Right ventricle myocardium superior (tissue), 1 donor: Measurements from ENCODE around the gene SLC6A7. TPM values are rescaled to one million over a fixed set of nuclear protein-coding genes. Genes with fewer than 3 reads are reported as not detected.

Experiments used
- ATAC-seq: fragments of 200-7000 bp; cut with Tn5 transposase; one replicate; pipeline ENCODE4 v1.9.1; 2020; ENCODE audit warnings: mild to moderate bottlenecking; ENCODE audit not compliant: poor library complexity
- DNase-seq: peaks from one replicate; pipeline ENCODE4 v3.0.0-alpha.2; 2020
- intact Hi-C: fragments of 100-400 bp; cut with DNase I; formaldehyde crosslinking; loops from one replicate; pipeline ENCODE4 v1.11.2; 2022
- total RNA-seq: library from RNA; stranded (reverse); fragmentation: NEBNext Ultra II Directional; extraction: Animal tissue kit (Norgen Biotek cat#: 25700); gene quantifications from one replicate; pipeline ENCODE4 v1.2.1, GENCODE V29; 2021
- donor health status: DM: no; HTN: yes; CAD: no; lungs with severe emphysema.

Gene SLC6A7
- total RNA-seq, 1 donor from 2014 or later, result not detected

DNA sequence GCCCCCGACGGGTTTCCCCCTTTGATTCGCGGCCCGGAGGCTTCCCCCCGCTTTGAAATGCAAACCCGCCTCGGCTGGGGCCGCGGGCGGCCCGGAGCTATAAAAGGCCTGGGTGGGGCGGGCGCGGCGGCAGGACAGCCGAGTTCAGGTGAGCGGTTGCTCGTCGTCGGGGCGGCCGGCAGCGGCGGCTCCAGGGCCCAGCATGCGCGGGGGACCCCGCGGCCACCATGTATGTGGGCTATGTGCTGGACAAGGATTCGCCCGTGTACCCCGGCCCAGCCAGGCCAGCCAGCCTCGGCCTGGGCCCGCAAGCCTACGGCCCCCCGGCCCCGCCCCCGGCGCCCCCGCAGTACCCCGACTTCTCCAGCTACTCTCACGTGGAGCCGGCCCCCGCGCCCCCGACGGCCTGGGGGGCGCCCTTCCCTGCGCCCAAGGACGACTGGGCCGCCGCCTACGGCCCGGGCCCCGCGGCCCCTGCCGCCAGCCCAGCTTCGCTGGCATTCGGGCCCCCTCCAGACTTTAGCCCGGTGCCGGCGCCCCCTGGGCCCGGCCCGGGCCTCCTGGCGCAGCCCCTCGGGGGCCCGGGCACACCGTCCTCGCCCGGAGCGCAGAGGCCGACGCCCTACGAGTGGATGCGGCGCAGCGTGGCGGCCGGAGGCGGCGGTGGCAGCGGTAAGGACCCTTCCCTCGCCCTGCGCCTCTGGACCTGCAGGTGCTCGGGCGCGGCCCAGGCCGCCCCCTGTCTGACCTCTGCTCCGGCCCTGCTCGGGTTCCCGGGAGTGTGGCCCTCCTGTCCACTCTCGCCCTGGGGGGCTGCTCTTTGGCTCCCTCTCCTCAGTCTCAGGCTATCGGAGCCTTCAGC, 23.0 kb upstream of the SLC6A7 start, which contains the start of gene CDX1:
Gene CDX1, plus strand, starts transcription at position 129 of the 862 bp plus-strand sequence. Its CDS starts 99 bp downstream, at position 228.
- no peak for DNase-seq
- intact Hi-C loops, result loop anchor here (10.0 kb wide), 1 partner anchor 268 kb away; no protein-coding TSS in a partner anchor

DNA sequence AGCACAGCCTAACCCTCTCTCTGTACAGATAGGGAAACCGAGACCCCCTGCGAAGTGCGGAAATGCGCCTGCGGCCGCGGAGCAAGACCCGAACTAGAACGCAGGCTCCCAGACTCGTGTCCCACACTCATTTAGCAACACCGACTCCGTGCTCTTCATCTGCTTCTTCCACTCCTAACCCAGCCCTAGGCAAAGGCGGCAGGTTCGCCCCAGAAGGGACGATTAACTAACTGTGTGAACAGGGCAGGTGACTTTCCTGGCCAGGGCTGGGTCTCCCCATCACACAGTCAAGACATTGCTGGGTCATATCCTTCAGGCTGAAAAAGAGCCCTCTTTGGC, 22.4 kb upstream of the SLC6A7 start:
- ATAC-seq (no peak), DNase-seq (no peak)
- intact Hi-C loops, result loop anchor here (10.0 kb wide), 1 partner anchor 267 kb away; no protein-coding TSS in a partner anchor

More for the DNA sequence above, 23.0 kb upstream of the SLC6A7 start, which contains the start of gene CDX1:
- no peak for ATAC-seq

DNA sequence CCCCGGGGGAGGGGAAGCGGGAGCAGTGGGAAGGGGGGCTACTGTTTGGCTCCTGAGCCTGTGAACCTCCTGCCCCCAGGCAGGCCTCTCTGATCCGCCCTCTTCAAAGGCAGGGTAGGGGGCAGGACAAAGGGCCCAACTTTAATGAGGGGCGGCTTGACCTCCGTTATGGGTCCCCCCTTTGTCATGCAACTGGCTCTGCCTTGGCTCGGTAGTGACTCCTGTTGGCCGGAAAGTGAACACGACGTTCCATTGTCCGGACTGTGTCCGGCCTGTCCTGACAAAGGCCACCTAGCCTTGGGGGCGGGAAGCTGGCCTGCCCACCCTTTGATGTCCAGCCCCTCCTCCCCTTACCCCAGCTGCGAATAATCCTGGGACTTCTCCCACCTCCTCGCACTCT, 22.0 kb upstream of the SLC6A7 start:
- intact Hi-C loops, result loop anchor here (10.0 kb wide), 1 partner anchor 267 kb away; no protein-coding TSS in a partner anchor
- DNase-seq, result no peak

DNA sequence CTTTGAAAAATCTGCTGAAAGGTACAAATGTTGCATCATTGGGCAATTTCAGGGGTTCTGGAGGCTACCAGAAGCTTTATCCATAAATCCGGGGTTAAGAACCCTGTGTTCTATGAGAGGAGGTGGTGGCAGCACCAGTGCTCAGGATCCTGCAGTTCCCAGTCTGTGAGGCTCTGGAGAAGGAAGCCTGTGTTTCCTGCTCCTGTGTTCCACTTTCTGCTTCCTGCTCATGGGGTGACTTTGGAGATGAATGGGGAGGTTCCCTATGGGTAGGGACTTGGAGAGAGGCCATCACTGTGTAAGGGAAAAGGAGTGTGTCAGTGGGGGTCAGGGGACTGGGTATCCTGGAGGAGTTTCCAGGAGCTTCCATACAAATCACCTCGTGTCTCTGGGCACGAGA, 21.0 kb upstream of the SLC6A7 start:
- ATAC-seq, result no peak
- intact Hi-C loops, result loop anchor here (10.0 kb wide), 1 partner anchor 266 kb away; no protein-coding TSS in a partner anchor
- DNase-seq, result no peak

More for the DNA sequence above, 22.0 kb upstream of the SLC6A7 start:
- ATAC-seq, result no peak

DNA sequence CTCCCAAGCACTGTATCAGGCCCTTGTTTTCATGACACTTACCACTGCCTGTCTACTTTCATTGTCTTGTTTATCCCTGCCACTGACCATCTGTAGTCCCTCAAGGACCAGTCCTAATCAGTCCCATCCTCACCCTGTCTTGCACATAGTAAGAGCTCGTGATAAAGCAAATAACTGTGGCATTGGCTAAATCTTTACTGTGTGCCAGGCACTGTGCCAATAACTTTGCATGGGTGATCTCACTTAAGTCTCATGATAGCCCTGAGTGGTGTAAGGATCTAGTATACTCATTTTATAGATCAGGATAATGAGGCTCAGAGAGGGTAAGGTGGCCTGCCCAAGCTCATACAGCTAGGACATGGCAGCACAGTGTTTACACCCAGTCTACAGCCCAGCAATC, 17.7 kb upstream of the SLC6A7 start:
- ATAC-seq, result no peak
- DNase-seq, result no peak
- intact Hi-C loops, result no loop called here

DNA sequence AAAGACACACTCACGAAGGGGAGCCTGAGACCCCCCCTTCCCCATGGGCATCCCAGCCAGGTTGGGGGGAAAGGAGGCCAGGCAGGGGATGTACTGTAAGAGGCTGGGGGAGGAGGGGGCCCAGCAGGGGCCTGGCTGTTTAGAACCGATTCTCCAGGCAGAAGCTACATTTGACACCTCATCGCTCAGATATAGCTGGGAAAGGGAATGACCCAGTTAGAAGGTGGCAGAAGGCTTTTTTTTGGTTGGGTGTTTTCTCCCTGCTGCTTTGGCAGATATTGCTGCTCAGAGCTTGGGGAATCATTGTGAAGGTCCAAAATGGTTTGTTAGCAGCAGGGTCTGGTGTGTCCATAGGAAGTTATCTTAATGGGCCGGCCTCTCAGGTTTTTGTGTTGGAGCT, 17.3 kb upstream of the SLC6A7 start:
- ATAC-seq (no peak), DNase-seq (no peak)
- intact Hi-C loops, result no loop called here

DNA sequence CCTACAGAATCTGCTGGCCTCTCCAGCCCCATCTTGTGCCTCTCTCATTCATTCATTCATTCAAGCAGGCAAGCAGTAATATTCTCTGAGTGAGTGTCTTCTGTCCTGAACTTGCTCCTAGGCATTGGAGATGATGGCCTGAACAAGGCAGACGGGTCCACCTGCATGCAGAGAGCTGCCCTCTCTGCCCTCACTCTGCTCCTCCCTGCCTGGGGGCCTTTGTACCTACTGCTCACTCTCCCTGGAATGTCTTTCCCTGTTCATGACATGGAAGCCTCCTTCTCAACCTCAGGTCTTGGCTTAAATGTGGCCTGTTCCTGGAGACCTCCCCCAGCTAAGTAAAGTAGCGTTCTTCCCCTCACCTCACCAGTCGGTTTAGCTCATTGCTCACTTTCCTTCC, 16.7 kb upstream of the SLC6A7 start:
- ATAC-seq (no peak), DNase-seq (no peak)
- intact Hi-C loops, result no loop called here

DNA sequence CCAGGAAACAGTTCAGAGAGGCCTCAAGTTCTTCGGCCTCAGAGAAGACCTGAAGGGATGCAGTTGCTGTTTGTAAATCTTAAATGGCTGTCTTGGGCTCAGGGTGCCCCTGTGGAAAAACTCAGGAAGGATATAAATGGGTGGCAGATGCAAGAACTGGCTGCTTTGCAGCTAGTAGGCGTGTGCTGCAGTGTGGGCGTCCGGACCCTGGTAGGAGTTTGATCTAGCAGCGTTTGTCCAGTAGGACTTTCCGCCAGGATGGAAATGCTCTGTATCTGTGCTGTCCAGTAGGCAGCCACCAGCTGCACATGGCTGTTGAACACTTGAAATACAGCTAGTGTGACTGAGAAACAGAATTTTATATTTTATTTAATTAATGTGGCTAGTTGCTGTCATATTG, 15.6 kb upstream of the SLC6A7 start:
- intact Hi-C loops, result no loop called here
- DNase-seq, result no peak
- no peak for ATAC-seq

DNA sequence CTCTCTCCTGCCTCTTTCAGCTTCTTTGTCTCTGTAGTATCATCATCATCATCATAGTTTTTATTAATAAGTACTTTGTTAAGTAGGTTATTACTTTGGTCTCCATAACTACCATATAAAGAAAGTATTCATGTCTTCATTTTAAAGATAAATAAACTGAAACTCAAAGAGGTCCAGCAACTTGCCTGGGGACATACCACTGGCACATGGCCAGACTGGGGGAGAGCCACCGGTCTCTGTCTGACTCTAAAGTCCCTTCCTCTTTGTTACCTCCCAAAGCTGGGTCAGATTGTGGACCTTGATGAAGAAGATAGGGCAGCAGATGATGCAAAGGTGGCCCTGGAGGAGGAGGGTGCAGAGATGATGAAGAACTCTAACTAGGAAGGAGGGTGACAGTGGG, 14.8 kb upstream of the SLC6A7 start:
- intact Hi-C loops, result no loop called here
- DNase-seq, result no peak
- ATAC-seq, result no peak

DNA sequence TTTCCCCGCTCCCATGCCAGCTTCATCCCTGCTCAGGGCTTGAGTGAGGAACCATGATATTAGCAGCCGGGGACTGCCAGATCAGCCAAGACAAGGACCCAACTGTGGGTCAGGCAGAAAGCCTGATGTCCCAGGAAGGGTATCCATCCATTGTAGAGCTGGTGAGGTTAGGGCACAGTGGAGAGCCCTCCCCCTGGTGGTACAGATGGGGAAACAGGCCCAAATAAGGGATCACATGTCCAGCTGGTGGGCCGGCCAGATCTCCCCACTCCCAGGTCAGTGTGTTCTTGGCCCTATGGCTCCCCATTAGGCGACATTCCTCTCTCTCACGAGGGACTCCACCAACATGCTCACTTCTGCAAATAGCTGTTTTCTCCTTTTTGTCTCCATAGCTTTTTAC, 14.3 kb upstream of the SLC6A7 start:
- no peak for DNase-seq
- intact Hi-C loops, result no loop called here
- ATAC-seq, result no peak

DNA sequence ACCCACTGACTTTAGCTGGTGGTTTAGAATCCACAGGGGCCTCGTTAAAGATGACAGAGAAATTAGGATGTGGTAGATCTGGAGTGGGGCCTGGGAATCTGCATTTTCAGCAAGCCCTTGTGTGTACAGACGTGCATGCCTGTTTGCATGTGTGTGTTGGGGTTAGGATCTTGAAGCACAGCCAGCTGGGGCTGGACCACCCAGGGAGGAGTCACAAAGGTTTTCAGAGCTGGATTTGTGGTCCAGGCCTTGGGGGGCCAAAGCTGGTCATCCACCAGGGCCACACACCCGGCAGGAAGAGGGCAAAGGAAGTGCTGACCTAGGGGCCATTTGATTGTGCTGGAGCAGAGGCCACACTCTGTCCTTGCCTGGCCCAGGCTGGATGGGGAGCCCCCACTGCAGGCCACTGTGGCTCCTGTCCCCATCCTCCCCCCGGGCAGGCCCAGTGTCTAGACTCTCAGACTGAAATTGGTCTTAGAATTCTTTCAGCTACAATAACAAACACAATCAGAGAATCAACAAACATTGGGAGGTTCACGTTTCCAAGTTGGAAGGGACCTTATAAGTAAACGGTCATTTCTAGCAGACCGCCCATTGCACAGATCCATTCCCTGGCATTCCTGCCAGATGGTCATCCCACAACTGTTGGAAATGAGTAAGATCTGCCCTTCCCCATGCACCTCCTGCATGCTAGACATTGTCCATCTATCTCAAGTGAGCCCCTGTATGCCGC, 13.0 kb upstream of the SLC6A7 start:
- ATAC-seq (no peak), DNase-seq (no peak)
- intact Hi-C loops, result no loop called here

DNA sequence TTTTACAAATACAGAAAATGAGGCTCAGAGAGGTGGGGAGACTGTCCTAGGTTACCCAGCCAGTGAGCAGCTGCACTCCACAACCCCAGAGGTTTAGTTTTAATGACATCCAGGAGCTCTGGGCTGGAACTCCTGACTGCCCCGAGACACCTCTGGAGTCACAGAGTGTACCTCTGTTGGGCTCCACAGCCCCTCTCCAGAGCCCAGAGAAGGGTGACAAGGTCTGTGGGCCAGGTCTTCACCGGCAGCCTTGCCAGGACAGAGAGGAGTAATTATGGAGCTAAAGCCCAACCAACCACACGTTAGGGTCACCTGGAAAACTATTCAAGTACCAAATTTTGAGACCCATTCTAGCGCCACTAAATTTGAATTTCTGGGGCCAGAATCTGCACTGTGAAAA, 12.1 kb upstream of the SLC6A7 start:
- intact Hi-C loops, result no loop called here

DNA sequence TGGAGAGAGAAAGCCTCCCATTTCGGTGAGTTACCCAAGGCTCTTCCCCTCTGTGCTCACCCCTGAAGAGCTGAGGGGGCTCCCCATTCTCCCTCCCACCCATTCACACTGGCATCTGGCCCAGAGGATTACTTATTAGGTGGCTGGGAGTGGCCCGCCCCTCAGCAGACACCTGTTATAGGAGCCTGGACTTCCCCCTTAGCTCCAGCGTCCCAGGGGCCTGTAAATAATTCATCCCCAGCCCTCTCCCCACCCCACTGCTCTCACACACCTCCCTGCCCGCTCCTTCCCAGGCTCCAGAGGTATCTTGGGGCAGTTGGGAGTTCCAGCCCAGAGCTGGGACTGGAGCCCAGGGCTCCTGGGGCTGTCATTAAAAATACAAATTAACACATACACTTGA, 11.6 kb upstream of the SLC6A7 start:
- no peak for DNase-seq
- intact Hi-C loops, result no loop called here
- no peak for ATAC-seq

More for the DNA sequence above, 12.1 kb upstream of the SLC6A7 start:
- DNase-seq (no peak), ATAC-seq (no peak)

DNA sequence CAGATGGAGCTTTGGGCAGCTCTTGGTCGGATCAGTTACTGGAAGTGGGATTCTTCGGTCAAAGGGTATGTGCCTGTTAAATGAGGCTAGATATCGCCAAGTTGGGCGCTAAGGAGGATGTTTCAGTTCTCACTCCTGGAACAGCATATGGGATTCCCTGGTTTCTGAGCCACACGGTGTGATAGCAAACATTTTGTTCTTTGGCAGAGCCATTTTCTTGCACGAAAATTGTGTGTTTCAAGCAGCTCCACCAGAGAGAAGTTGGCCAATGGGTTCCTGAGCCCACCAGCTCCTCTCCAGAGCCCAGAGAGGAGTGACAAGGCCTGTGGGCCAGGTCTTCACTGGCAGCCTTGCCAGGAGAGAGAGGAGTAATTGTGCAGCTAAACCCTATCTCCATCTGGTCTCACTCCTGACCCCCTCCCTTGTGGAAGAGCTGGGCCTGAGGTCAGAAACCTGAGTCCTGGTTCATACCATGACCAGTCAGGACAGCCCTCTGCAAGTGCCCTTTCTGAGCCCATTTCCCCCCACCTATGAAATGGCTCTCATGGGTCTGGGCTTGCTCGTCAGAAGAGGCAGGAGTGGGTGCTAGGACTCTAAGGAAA, 10.7 kb upstream of the SLC6A7 start:
- ATAC-seq (no peak), DNase-seq (no peak)
- intact Hi-C loops, result no loop called here

DNA sequence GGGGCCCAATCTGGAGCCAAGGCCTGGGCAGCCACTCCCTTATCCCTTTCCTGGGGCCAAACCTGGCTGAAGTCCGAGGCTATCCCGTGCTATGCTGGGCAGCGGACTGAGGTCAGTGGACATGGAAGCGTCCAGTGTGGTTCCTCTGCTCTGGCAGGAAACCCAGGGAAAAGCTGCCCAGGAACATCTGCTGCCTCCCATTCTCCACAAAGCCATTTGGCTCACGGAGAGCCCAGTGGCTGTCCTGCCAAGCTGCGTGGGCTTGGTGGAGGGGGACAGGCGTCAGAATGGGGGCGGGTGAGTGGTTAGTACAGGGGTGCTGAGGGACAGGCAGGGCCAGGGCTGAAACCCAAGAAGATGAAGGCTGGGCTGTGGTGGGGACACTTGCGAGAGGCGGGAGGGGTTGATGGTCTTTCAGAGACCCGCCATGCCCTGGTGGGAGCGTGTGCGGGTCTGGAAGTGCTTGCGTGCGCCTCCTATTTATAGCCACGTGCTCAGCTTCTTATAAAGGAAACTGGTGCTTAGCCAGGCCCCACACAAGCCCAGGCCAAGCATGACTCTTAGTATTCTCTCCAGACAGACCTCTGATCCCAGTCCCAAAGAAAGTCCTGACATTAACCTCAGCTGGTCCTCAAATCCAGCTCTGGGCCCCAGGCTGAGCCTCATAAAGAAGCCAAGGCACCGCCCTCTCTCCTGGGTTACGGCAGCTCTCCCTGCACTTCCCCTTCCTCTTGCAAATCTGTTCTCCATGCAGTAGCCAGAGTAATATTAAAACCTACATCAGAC, 9.4 kb upstream of the SLC6A7 start:
- intact Hi-C loops, result no loop called here
- DNase-seq (peak; percentile 88), ATAC-seq (peak; percentile 85)

DNA sequence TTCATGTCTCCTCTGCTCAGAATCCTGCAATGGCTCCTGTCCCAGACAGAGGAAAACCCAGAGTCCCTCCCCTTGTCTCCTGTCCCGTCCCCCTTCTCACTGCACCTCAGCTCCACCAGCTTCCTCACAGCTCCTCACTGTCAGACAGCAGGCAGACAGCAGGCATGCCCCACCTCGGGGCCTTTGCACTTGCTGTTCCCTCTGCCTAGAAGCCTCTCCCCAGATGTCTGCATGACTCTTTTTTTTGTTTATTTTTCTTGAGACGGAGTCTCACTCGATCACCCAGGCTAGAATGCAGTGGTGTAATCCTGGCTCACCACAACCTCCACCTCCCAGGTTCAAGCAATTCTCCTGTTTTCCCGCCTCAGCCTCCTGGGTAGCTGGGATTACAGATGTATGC, 8.8 kb upstream of the SLC6A7 start:
- no peak for DNase-seq
- ATAC-seq, result no peak
- intact Hi-C loops, result no loop called here

DNA sequence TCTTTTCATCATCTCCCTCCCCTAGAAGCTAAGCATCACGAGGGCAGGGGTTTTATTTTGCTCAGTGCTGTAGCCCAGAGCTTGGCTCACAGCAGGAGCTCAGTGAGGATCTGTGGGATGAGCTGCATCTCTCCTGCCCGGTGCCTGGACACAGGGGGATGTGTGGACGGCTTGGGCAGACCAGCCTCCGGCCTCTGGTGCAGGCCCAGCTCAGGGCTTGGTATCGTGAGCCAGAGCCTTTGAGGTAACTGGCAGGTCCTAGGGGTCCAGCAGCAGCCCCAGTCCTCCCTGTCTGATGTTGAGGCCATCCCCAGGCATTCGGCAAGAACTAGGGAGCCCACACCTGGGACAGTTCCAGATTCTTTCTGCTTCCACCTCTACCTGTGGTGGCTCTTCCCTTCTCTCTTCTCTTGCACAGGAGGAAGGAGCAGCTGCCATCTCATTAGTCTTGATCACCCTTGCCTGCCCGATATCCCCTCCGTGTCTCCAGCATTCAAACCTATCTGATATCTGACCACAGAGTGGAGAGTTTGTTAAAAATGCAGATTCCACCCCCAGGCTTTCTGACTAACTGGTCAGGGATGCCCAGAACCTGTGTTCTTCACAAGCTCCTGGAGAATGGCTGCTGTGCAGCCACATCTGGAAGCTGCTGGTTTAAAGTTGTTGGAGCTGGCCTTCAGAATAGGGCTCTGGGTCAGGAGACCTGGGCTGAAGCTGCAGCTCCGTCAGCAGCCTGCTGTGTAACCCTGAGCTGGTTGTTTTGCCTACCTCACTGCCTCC, 7.9 kb upstream of the SLC6A7 start:
- DNase-seq (no peak), ATAC-seq (no peak)
- intact Hi-C loops, result no loop called here

DNA sequence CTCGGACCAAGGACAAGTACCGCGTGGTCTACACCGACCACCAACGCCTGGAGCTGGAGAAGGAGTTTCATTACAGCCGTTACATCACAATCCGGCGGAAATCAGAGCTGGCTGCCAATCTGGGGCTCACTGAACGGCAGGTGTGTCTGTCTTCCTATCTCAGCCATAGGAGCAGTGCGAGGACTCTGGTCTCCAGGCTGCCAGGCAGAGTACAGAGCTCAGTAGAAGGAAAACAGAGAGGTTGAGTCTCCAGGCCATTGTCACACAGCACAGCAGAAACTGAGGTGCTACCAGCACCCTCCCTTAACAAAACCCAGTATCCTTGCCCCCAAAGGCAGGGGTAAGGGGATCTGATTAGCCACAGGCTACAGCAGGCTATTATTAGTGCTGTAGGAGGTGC, 7.1 kb upstream of the SLC6A7 start:
- DNase-seq (no peak), ATAC-seq (no peak)
- intact Hi-C loops, result no loop called here
